ENCODE results near the gene KCNK2. TPM values are rescaled to one million over a fixed set of nuclear protein-coding genes. Genes with fewer than 3 reads are reported as not detected.
A peak's percentile ranks its signal among the peaks of the same experiment; 100 is the strongest.

KCNK2 gene
- total and polyA plus RNA-seq, 2 of the 4 experiments (the other 2 are of a cell fraction) = 45.9 to 86.9 TPM

DNA sequence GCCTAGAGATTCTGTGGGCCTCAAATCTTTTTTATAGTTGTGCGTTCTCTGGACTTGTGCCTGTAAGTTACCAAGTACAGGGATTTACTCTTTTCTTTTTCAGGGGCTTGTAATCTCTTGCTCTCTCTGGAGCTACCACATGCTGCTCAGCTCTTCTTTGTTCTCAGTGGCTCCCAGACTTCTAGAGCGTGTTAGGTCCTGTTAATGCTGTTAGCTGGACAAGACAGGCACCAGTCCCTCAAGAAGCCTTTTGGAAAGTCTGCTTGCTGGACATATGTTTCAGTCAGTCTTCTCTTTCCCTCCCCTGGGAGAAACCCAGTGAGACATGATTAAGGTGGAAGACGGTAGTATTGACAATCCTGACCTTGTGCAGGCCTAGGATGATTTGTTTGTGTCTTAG is 29.4 kb downstream of the KCNK2 start:
- no peak overlapping the region for H2BK120ac ChIP-seq (ENCODE audit: low read depth, low read length)
- H3K4me3 ChIP-seq (ENCODE audit: insufficient read depth, low read depth, low read length) = no peak overlapping the region
- ChIA-PET CTCF (interaction anchor here (0.7 kb wide), 1 partner anchor 260 kb away, joined by 4 read pairs; no protein-coding TSS in a partner anchor), POLR2A (ENCODE audit: unreplicated experiment) (no interaction called here)
- no peak overlapping the region for H4K91ac ChIP-seq (ENCODE audit: insufficient read depth, low read depth, low read length)
- dilution Hi-C loops (cut with HindIII; ENCODE audit: low sequenced_read_pairs, unreplicated experiment) = no loop called here
- BruUV-seq (replicated peaks) = no TSS peak
- DNase-seq (no peak), ATAC-seq (ENCODE audit: low read depth) (no peak)
- H2AK9ac ChIP-seq (replicated peaks; ENCODE audit: low read depth, low read length, poor library complexity) = no peak overlapping the region
- no peaks in the 10 kb centered on the region for H3K27me3 ChIP-seq (ENCODE audit: control insufficient read depth, insufficient read depth, low read length)
- H3K79me1 ChIP-seq (ENCODE audit: low read depth in 1 of 2, low read length in 2 of 2) = peaks cover 4 to 9% of the 10 kb centered on the region in 2 experiments; a peak in 1 of 4 replicates
- H4K20me1 ChIP-seq (ENCODE audit: insufficient read depth, low read length) = peaks cover 5% of the 10 kb centered on the region; the same call in 1 of the 2 replicates
- H3K9me3 ChIP-seq (ENCODE audit: control insufficient read depth, insufficient read depth, low read length) = no peaks in the 10 kb centered on the region
- no peak overlapping the region for H3K23ac ChIP-seq (ENCODE audit: low read depth, low read length)
- H2AFZ ChIP-seq (replicated peaks; ENCODE audit: low read length, poor library complexity) = no peak overlapping the region
- peak overlapping the region; percentile 63; the same call in 1 of the 2 replicates for H4K5ac ChIP-seq (ENCODE audit: low read depth, low read length)
- intact Hi-C loops (cut with micrococcal nuclease) = no loop called here
- peaks cover 3% of the 10 kb centered on the region; the same call in 1 of the 2 replicates for H3K9me1 ChIP-seq (ENCODE audit: insufficient read depth, low read length)
- H2BK15ac ChIP-seq (ENCODE audit: low read depth, low read length) = no peak overlapping the region
- no peak overlapping the region for H3K56ac ChIP-seq (ENCODE audit: extremely low read depth, insufficient read depth, low read length)
- no peak overlapping the region for H3K27ac ChIP-seq (ENCODE audit: insufficient read depth, low read length)
- H2AK5ac ChIP-seq (ENCODE audit: low read depth, low read length) = no peak overlapping the region
- H3K4ac ChIP-seq (ENCODE audit: low read depth, low read length) = no peak overlapping the region
- no peak overlapping the region; the same call in 1 of the 2 replicates for H3K14ac ChIP-seq (replicated peaks; ENCODE audit: low read depth, low read length)
- 100% methylated on average over 2 of the region's 3 CpGs; no CpG with 5 or more reads in 1 of the 2 experiments for WGBS, 2 experiments (ENCODE audit: extremely low coverage in 2 of 2, insufficient read length in 1 of 2)
- H3K9ac ChIP-seq (ENCODE audit: low read depth, low read length) = no peak overlapping the region
- H4K8ac ChIP-seq (ENCODE audit: low read depth in 2 of 2, low read length in 2 of 2) = no peak overlapping the region
- H3K18ac ChIP-seq (ENCODE audit: low read depth, low read length) = peak overlapping the region; percentile 38; the same call in 1 of the 2 replicates
- no peak overlapping the region for H2BK20ac ChIP-seq (ENCODE audit: low read depth, low read length)
- no peaks in the 10 kb centered on the region; the same call in 1 of the 2 replicates for H3K36me3 ChIP-seq (ENCODE audit: control insufficient read depth, insufficient read depth, low read length)
- H3K4me1 ChIP-seq (ENCODE audit: control insufficient read depth, insufficient read depth, low read length) = no peaks in the 10 kb centered on the region
- H3K4me2 ChIP-seq (ENCODE audit: low read depth, low read length) = no peak overlapping the region
- no peak overlapping the region for H2BK5ac ChIP-seq (ENCODE audit: low read depth, low read length, poor library complexity, severe bottlenecking)
- TF ChIP-seq CEBPB (IDR thresholded peaks at IDR 0.05; ENCODE audit: low read depth, low read length) = no peak
- TF ChIP-seq FOS (IDR thresholded peaks at IDR 0.05; ENCODE audit: low read depth, low read length) = no peak
- no peak for TF ChIP-seq RFX5 (IDR thresholded peaks at IDR 0.05; ENCODE audit: low read depth, low read length)
- no peak for TF ChIP-seq MAZ (IDR thresholded peaks at IDR 0.05; ENCODE audit: borderline replicate concordance, low read depth, low read length)
- in situ Hi-C loops (cut with MboI; ENCODE audit: low sequenced_read_pairs) = no loop called here
